HG02870 (cell line): ENCODE measurements around the gene TMEM106A.
"Not testable (repeated sequence)": the region's sequence is repeated elsewhere in the genome, so short reads cannot be mapped to it uniquely, and the experiment has no call there.

ENCODE experiments used
- ATAC-seq: cut with Tn5 transposase; IDR thresholded peaks from one replicate; pipeline ENCODE4 v1.9.1; 2021; ENCODE audit warnings: mild to moderate bottlenecking, moderate library complexity; ENCODE audit not compliant: unreplicated experiment

The TMEM106A gene, protein sequence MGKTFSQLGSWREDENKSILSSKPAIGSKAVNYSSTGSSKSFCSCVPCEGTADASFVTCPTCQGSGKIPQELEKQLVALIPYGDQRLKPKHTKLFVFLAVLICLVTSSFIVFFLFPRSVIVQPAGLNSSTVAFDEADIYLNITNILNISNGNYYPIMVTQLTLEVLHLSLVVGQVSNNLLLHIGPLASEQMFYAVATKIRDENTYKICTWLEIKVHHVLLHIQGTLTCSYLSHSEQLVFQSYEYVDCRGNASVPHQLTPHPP

DNA sequence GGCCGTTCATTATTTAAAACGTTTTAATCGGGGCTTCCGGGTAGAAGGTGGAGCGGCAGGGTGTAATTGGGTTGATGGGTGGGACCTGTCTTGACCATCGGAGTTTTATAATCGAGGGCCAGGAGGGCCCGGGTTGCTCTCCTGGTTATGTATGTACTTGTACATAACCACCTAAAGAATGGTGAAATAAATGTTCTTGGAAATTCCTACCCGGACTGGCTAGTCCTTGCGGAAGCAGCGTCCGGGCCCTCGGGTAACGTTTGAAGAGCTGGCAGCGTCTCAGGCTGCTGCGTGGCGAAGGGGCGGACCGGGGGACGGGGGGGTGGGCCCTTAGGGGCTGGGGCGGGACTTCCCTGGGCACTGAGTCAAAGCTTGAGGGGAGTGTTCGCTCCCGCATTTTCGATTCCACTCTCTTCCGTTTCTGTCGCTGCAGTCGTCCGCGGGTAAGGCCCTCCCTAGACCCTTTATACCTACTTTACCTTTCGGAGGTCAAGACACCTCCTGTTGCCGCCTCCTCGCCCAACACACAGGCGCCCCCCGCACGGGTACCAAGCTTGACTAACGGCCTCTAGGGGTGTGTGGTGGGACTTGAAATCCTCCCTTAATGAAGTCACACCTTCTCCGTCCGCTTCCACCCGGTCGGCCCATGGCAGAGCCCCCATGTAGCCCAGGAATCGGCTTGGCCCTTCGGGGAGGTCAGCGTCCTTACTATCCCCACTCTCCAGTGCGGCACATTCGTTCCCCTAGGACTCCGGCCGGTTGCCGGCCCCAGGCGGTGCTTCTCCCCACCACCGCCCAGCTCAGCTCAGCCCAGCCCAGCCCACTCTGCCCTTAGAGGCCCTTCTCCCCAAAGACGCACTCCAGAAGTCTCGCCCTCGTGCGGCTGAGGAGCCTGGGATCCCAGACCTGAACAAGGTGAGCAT is at the start of gene TMEM106A:
TSS of gene TMEM106A (plus strand) at position 396 of the 923 bp plus-strand sequence. CDS start 1,167 bp downstream, outside the sequence.
- peak; percentile 67 for ATAC-seq

DNA sequence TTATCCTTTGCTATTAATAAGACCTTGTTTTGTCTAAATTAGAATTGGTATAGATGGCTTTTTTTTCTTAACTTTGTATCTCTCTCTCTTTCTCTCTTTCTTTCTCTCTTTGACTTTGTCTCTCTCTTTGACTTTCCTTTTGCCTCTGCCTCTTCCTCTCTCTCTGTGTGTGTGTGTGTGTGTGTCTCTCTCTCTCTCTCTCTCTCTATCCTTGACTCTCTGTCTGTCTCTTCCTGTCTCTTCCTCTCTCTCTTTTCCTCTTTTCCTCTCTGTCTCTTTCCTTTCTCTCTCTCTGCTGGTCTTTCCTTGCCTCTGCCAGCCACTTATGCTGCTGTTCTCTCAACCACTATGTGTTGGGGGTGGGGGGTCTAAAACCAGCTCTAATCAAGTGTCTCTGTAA is 45.7 kb upstream of the TMEM106A start:
- ATAC-seq: not testable (repeated sequence)

DNA sequence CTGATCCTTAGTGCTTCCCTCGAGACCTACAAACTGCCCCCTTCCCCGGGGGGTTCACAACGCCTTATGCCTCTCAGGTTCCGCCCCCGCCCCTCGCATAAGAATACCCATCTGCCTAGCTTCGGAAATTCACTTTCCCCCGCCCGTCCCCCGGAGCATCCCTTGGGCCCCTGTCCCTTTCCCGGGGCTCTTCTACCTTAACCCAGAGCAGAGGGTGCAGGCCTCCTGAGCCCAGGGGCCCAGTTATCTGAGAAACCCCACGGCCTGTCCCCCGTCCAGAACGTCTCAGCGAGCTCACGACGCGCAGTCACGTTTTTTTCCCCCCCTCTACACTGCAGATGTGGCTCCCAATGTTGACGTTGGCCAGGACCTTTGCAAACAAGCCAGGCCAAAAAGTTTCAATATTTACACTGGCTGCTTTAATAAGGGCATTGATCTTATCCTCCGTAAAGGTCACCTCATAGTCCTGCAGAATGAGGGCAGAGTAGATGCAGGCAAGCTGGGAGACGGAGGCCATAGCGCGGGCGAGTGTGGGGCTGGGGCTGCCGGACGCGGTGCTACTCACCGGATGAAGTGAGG is 42.0 kb upstream of the TMEM106A start:
- ATAC-seq: peak; percentile 9

DNA sequence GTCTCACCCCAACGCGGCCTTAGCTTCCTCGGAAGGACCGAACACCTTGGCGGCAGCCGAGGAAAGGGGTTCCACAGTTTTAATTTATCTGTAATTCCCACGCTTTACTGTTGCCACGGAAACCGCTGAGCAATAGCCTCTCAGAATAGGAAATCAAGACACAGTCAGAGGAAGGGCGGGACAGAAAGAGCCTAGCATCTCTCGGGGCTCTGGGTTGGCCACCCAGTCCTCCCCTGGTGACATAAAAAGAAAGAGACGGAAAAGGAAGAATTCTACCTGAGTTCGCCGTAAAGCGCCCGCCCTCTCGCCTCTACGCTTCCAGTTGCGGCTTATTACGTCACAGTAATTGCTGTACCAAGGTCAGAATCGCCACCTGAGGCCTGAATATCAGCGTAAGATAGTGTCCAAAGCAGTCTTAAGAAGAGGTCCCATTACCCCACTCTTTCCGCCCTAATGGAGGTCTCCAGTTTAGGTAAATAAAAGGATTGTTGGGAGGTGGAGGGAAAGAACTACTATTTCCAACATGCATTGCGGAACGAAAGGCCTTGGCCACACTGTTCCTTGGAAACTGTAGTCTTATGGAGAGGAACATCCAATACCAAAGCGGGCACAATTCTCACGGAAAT is 41.4 kb upstream of the TMEM106A start:
- peak; percentile 68 for ATAC-seq

DNA sequence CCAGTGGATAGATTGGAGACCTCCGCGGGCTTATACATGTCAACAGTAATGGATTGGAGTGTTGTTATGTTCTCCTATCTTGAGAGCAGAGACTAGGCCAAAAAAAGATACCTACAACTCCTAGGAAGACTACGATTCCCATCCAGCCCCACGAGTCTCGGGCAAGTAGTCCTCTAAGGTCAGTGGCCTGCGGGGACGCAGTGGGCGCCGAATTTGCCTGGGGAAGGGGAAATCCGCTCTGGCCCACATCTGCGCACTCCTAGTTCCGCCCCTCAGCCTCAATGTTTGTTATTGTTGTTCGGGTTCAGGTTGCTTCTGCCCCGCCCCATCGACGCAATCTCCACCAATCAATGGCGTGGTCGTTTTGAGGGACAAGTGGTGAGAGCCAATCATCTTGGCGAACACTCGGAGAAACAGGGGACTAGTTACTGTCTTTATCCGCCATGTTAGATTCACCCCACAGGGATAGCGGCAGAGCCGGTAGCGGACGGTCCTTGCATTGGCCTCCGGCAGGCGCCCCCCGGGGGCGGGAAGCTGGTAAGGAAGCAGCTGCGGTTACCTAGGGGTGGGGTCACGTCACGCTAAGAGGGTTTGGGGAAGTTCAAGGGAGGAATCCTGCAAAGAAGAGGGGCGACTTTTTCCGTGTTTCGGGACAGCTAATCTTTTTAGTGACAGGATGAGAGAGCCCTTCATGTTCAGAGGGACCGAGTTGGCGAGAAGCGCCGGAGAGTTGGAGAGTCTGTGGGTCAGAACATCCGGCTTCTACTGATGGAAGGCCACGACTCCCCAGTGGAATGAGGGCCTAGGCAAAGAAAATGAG is 40.7 kb upstream of the TMEM106A start, which contains the start of gene NBR1:
TSS of gene NBR1 (plus strand) at position 449 of the 820 bp plus-strand sequence. CDS start 4,586 bp downstream, outside the sequence.
- peak; percentile 76 for ATAC-seq

DNA sequence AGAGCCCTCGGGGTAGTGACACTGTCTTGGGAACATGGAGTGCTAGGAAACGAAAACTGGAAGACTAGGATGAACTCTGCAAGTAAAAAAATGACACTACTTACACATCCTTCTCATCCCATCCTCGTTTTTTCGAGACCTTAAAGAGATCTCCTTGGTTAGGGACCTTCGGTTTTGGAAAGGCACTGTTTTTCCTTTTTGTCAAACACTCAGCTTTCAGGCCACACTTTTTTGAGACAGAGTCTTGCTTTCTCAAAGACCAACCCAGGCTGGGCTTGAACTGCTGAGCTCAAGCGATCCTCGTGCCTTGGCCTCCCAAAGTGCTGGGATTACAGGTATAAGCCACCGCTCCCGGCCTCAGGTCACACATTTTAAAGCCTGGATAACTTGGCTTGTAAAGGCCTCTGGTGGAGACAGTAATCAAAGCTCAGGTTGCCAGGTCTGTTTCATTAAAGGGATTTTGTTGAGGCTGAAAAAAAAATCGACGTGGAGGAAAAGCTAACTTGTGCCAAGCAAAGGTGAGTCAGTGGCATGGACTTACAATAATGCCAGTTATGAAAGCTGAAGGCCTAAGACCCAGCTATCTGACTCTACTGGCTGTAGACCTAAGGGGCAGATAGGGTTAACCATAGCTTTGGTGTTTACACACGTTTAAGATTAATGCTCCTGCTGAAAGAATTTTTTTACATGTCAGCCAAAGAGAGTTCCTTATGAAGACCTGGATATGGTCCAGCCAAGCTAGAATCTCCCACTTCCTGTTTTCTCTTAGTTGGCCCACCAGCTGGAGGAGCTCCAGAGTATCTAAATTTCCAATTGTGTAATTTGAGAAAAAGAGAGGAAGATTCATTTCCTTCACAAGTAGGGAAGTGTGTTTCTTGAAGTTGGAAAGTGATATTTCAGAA is 39.8 kb upstream of the TMEM106A start:
- no peak for ATAC-seq

DNA sequence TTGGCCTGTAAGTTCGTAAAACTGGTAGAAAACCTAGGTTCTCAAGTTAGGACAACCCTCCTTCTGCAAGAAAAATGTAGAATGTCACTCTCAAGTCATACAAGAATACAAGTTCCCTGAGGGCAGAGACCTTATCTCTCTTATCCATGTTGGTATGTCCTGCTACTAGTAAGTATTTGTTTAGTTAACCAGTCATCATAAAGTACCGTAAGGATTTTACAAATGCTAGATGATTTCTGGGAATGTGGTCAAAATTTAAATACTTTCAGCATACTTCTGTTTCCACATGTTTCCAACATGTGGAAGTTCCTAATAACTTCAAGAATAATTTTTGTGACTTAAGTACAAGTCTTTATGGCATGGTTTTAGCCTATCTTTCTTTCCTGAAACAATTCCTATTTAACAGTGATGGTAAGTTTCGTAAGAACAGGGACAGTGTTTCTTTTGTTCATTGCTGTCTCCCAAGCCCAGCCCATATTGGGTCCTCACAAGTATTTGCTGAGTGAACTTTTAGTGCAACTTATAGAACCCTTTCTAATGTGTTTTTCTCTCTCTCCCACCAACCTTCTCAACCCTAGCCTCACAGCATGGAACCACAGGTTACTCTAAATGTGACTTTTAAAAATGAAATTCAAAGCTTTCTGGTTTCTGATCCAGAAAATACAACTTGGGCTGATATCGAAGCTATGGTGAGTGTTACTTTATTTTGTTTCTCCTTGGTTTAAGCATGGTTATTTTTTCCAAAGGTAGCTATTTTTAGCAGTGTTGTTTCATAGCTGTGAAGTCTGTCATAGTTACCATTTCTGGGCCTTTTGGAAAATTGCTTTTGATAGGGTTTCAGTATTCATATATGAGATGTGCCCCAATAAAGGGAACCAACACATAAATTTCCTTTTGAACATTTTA is 36.2 kb upstream of the TMEM106A start:
- no peak for ATAC-seq

DNA sequence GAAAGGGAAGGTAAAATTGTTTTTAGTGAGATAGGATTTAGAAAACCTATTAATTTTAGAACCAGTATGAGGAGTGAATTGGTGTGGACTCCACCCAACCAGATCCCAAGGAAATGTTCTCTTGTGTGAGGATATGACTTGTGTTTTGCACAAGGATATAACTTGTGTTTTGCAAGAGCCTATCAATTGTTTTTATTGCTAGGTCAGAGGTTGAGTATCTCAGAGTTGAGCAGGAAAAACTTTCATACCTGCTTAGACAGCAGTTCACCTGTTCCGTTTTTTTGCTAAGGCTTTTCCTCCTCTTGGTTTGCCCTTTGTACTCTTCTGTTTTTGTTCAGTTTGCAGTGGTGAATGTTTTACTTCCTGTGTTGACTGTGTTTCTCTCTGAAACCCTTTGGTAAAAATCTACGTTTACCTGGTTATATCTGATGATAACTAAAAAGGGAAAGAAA is 35.5 kb upstream of the TMEM106A start:
- no peak for ATAC-seq

DNA sequence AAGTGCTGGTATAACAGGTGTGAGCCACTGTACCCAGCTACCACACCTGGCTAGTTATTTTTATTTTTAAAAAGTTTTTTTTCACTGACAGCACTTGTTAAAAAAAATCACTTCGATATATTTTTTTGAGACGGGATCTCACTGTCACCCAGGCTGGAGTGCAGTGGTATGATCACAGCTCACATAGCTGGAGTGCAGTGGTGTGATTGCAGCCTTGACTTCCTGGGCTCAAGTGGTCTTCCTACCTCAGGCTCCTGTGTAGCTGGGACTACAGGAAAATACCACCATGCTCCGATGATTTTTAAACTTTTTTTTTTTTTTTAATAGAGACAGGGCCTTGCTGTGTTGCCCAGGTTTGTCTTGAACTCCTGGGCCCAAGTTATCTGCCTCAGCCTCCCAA is 27.8 kb upstream of the TMEM106A start:
- no peak for ATAC-seq

DNA sequence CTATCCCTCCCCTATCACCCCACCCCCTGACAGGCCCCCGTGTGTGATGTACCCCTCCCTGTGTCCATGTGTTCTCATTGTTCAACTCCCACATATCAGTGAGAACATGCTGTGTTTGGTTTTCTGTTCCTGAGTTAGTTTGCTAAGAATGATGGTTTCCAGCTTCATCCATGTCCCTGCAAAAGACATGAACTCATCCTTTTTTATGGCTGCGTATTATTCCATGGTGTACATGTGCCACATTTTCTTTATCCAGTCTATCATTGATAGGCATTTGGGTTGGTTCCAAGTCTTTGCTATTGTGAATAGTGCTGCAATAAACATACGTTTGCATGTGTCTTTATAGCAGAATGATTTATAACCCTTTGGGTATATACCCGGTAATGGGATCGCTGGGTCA is 25.0 kb upstream of the TMEM106A start:
- ATAC-seq: not testable (repeated sequence)

DNA sequence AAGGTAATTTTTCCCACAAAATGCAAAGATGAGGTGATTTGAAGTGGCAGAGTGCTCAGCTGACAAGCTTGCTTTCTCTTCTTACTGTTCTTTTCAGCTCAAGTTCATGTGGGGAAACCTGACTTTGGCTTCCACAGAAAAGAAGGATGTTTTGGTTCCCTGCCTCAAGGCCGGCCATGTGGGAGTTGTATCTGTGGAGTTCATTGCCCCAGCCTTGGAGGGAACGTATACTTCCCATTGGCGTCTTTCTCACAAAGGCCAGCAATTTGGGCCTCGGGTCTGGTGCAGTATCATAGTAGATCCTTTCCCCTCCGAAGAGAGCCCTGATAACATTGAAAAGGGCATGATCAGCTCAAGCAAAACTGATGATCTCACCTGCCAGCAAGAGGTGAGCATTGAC is 18.4 kb upstream of the TMEM106A start:
- ATAC-seq: no peak

DNA sequence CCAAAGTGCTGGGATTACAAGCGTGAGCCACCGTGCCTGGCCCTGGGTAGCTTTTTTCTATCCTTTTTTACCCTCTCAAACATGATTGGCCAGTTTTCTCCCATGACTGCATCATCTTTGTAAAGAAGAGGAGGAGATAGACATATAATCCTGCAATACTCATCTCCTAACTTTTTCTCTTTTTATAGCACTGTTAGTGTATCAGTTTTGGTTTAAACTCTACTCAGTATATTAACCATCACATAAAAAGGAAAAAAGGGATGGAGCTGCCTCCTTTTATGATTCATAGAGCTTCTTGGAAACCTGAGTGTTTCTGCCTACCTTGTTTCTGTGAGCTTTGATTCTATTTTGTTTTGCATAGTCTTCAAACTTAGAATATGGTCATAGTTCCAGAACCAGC is 12.0 kb upstream of the TMEM106A start:
- no peak for ATAC-seq

DNA sequence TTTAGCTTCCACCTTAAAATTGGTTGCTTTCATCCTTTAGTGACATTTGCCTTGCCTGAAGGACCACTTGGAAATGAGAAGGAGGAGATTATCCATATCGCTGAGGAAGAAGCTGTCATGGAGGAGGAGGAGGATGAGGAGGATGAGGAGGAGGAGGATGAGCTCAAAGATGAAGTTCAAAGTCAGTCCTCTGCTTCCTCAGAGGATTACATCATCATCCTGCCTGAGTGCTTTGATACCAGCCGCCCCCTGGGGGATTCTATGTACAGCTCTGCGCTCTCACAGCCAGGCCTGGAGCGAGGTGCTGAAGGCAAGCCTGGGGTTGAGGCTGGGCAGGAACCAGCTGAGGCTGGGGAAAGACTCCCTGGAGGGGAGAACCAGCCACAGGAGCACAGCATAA is 11.5 kb upstream of the TMEM106A start:
- ATAC-seq: no peak

DNA sequence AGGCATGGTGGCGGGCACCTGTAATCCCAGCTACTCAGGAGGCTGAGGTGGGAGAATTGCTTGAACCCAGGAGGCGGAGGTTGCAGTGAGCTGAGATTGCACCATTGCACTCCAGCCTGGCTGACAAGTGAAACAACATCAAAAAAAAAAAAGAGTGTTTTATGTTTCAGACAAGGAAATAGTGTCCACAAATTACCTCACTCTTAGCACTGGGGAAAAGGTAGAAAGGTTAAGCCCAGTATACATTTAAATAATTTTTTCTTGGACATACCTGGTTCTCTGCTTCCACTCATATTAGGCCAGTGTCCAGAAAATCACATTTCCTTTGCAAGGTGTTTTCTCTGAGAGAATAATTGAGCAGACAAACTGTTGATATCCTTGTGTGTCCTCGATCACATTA is 8.7 kb upstream of the TMEM106A start:
- ATAC-seq: not testable (repeated sequence)

DNA sequence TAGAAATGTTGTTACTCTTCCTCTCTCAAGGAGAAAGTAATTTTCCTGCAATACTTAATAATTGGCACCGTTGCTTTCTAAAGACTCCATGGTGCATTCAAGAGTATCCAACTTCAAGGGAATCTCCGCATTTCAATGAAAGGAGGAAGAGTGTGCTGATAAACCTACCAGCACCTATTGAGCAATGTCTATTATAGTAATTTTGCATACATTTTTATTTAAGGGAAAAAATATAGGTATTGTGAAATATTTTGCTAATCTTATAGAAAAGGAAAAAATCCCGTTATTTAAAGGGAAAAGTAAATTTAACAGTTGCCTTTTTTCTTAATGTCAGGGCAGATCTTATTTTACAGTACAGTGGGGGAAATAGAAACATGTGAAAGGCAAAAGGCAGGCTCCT is 1.1 kb upstream of the TMEM106A start:
- no peak for ATAC-seq

DNA sequence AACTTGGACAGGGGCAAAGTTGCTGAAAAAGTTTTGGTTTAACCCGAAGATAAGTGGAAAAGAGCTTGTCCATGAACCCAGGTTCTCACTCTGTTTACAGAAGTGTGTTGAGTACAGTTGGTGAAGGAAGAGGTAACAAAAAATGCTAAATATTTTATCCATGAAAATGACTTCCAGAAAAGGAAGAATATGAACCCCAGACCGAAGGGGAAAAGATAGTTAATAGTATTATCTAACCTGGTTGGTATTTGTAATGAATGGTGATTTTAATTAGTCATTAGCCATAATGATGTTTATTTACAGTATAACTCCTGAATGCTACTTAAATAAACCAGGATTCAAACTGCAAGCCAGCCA is 574 bp upstream of the TMEM106A start:
- ATAC-seq: no peak

DNA sequence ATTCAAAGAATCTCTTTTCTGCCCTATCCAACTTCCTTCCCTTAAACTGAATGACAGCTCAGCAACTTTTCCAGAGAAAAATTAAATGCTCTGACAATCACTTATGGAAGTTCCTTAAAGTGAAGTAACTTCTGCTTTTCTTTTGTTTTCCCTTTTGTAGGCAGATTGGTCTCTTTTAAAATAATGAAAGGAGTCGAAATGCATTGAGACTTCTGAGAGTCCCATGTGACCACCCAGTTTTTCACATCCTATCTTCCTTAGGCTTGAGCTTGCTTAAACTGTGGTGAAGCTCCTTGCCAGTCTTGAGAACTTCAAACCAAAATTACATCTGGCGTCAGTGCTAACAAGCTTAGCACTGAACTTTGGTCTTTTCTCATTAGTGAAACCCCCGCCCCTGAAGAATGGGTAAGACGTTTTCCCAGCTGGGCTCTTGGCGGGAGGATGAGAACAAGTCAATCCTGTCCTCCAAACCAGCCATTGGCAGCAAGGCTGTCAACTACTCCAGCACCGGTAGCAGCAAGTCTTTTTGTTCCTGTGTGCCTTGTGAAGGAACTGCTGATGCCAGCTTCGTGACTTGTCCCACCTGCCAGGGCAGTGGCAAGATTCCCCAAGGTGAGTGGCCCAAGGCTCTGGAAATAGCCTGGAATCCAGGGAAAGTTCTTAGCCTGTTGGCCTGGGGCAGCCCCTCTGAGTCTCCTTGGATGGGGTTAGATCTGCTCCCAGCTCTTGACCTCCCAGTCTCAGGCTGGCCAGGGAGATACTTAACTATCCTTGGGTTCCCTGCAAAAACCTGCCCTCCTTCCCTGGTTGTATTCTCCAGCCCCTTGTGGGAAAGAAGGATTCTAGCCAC is 1.2 kb downstream of the TMEM106A start:
- ATAC-seq: no peak
